ENCODE data around the gene CHD9. TPM values are rescaled to one million over a fixed set of nuclear protein-coding genes. Genes with fewer than 3 reads are reported as not detected.

Gene CHD9
- polyA plus RNA-seq, 3 donors: 15.8 to 26.1 (median 22.5) TPM

DNA sequence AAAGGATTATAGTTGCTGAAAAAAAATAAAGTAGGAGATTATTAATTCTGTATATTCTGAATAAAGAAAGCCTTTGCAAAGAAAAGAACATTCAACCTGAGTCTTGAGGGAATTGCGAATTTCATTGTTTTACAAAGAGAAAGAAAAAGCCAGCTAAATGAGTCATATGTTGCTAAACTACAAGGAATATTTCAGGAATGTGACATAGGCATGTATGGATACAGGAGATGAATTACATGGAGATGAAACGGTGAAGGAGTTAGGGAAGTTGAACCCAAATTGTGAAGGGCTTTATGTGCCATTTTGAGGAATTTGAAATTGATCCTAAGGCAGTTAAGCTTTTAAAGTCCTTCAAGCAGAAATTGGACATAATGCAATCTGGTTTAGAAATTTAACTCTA, 202.2 kb downstream of the CHD9 start:
- Histone ChIP-seq H3K27ac (ENCODE audit: low read depth in 1 of 2, low read length in 2 of 2) (no peak overlapping the region), H3K79me2 (ENCODE audit: insufficient read depth, low read length) (no peaks in the 10 kb centered on the region), H3K9me3 (replicated peaks in 1 of 2; ENCODE audit: control insufficient read depth in 1 of 2, insufficient read depth in 1 of 2, low read length in 2 of 2) (peaks cover 0 to 4% of the 10 kb centered on the region in 2 donors), H3K27me3 (ENCODE audit: control insufficient read depth in 2 of 2, insufficient read depth in 2 of 2, low read length in 2 of 2) (no peaks in the 10 kb centered on the region), H4K20me1 (ENCODE audit: insufficient read depth, low read length) (no peaks in the 10 kb centered on the region), H3K4me2 (replicated peaks; ENCODE audit: extremely low read depth, low read length, poor library complexity, severe bottlenecking) (no peak overlapping the region), H3K4me3 (replicated peaks in 1 of 3; ENCODE audit: low read depth in 2 of 3, low read length in 3 of 3) (no peak overlapping the region), H3K9ac (ENCODE audit: insufficient read depth, low read length, poor library complexity, severe bottlenecking) (no peak overlapping the region), H3K4me1 (ENCODE audit: control insufficient read depth in 1 of 2, insufficient read depth in 2 of 2, low read length in 2 of 2) (no peaks in the 10 kb centered on the region), H3K36me3 (replicated peaks in 1 of 2; ENCODE audit: control insufficient read depth in 1 of 2, insufficient read depth in 2 of 2, low read length in 2 of 2) (peaks cover 80 to 100% of the 10 kb centered on the region in 2 donors), H2AFZ (ENCODE audit: insufficient read depth, low read depth, low read length, poor library complexity, severe bottlenecking) (no peak overlapping the region)
- Mint-ChIP-seq H3K27ac (no peak overlapping the region), H3K4me1 (no peaks in the 10 kb centered on the region), H3K9me3 (peaks cover 0 to 5% (median 2%) of the 10 kb centered on the region in 7 donors), H3K27me3 (ENCODE audit: low read depth in 3 of 3) (no peaks in the 10 kb centered on the region), H3K36me3 (peaks cover 72 to 80% of the 10 kb centered on the region in 2 donors), H3K4me3 (no peak overlapping the region)
- intact Hi-C loops (cut with micrococcal nuclease): no loop called here
- 100% methylated on average over 2 of the region's 2 CpGs for WGBS (ENCODE audit: insufficient coverage)
- no peak for TF ChIP-seq CTCF (IDR thresholded peaks at IDR 0.05)
- DNase-seq: no peak

GRCh38 chr16:53258809-53259208, 204.0 kb downstream of the CHD9 start:
- Mint-ChIP-seq H3K27ac (no peak overlapping the region), H3K36me3 (peaks cover 74 to 79% of the 10 kb centered on the region in 2 donors), H3K4me1 (no peaks in the 10 kb centered on the region), H3K9me3 (peaks cover 0 to 5% (median 2%) of the 10 kb centered on the region in 7 donors), H3K4me3 (no peak overlapping the region), H3K27me3 (ENCODE audit: low read depth in 3 of 3) (no peaks in the 10 kb centered on the region)
- intact Hi-C loops (cut with micrococcal nuclease): no loop called here
- no peak overlapping the region for H2AFZ ChIP-seq (ENCODE audit: insufficient read depth, low read depth, low read length, poor library complexity, severe bottlenecking)
- H4K20me1 ChIP-seq (ENCODE audit: insufficient read depth, low read length): no peaks in the 10 kb centered on the region
- TF ChIP-seq CTCF (IDR thresholded peaks at IDR 0.05): no peak
- no peak overlapping the region for H3K4me2 ChIP-seq (replicated peaks; ENCODE audit: extremely low read depth, low read length, poor library complexity, severe bottlenecking)
- DNase-seq: no peak
- no peaks in the 10 kb centered on the region for H3K79me2 ChIP-seq (ENCODE audit: insufficient read depth, low read length)
- no peaks in the 10 kb centered on the region for H3K4me1 ChIP-seq (ENCODE audit: control insufficient read depth in 1 of 2, insufficient read depth in 2 of 2, low read length in 2 of 2)
- no peaks in the 10 kb centered on the region for H3K27me3 ChIP-seq (ENCODE audit: control insufficient read depth in 2 of 2, insufficient read depth in 2 of 2, low read length in 2 of 2)
- H3K9ac ChIP-seq (ENCODE audit: insufficient read depth, low read length, poor library complexity, severe bottlenecking): no peak overlapping the region
- H3K27ac ChIP-seq (ENCODE audit: low read depth in 1 of 2, low read length in 2 of 2): no peak overlapping the region
- no CpG with 5 or more reads among the region's 3 CpGs for WGBS (ENCODE audit: insufficient coverage)
- peaks cover 85 to 99% of the 10 kb centered on the region in 2 donors for H3K36me3 ChIP-seq (replicated peaks in 1 of 2; ENCODE audit: control insufficient read depth in 1 of 2, insufficient read depth in 2 of 2, low read length in 2 of 2)
- peaks cover 0 to 4% of the 10 kb centered on the region in 2 donors for H3K9me3 ChIP-seq (replicated peaks in 1 of 2; ENCODE audit: control insufficient read depth in 1 of 2, insufficient read depth in 1 of 2, low read length in 2 of 2)
- no peak overlapping the region for H3K4me3 ChIP-seq (replicated peaks in 1 of 3; ENCODE audit: low read depth in 2 of 3, low read length in 3 of 3)
